GM12864 (cell line): ENCODE measurements around the gene MTUS2.

Experiments used
- DNase-seq: peaks from one replicate; pipeline ENCODE4 v3.0.0-alpha.2; 2011; ENCODE audit warnings: low read depth
- H3K4me3 ChIP-seq: 2 replicates; pipeline ENCODE4 v1.5.1; 2011; ENCODE audit warnings: mild to moderate bottlenecking, low read depth, low read length, control low read depth
- CTCF ChIP-seq: IDR thresholded peaks from 2 replicates; pipeline ENCODE4 v1.5.1; 2011; ENCODE audit warnings: low read depth, mild to moderate bottlenecking, moderate library complexity, low read length, control low read depth, inconsistent platforms; ENCODE audit errors: missing control alignments

MTUS2 gene

GRCh38 chr13:28830580-28830979 is 10.4 kb downstream of the MTUS2 start:
- DNase-seq: no peak
- no peak overlapping the region for H3K4me3 ChIP-seq
- TF ChIP-seq CTCF: no peak

- DNase-seq: no peak
- no peak for TF ChIP-seq CTCF
- H3K4me3 ChIP-seq: no peak overlapping the region
These were observed 11.0 kb downstream of the MTUS2 start for GRCh38 chr13:28831117-28831516.

- no peak overlapping the region for H3K4me3 ChIP-seq
- no peak for DNase-seq
- no peak for TF ChIP-seq CTCF
These were observed 17.0 kb downstream of the MTUS2 start for GRCh38 chr13:28837111-28837510.

- H3K4me3 ChIP-seq: no peak overlapping the region
- no peak for DNase-seq
- no peak for TF ChIP-seq CTCF
These were observed 23.5 kb downstream of the MTUS2 start for GRCh38 chr13:28843639-28844038.

GRCh38 chr13:28849441-28849840 is 29.3 kb downstream of the MTUS2 start:
- no peak overlapping the region for H3K4me3 ChIP-seq
- TF ChIP-seq CTCF: no peak
- no peak for DNase-seq

GRCh38 chr13:28850226-28850625 is 30.1 kb downstream of the MTUS2 start:
- no peak overlapping the region for H3K4me3 ChIP-seq
- no peak for DNase-seq
- no peak for TF ChIP-seq CTCF

GRCh38 chr13:28851422-28851821 is 31.3 kb downstream of the MTUS2 start:
- no peak overlapping the region for H3K4me3 ChIP-seq
- TF ChIP-seq CTCF: no peak
- no peak for DNase-seq
